Astrocyte (in vitro differentiated cells and primary cell): ENCODE measurements around the gene RASL10A. TPM values are rescaled to one million over a fixed set of nuclear protein-coding genes. Genes with fewer than 3 reads are reported as not detected.

Experiments
- DNase-seq: peaks from one replicate; pipeline ENCODE4 v3.0.0-alpha.2; 2010; ENCODE audit warnings: low read depth
- FAIRE-seq: peaks from 2 replicates; lab custom pipeline; 2011; peaks lifted over from hg19 to GRCh38; lab: Jason Lieb, UNC
- H2AFZ ChIP-seq: 2 replicates; pipeline ENCODE4 v1.6.0; 2012; ENCODE audit warnings: low read depth, low read length, inconsistent platforms
- H3K27ac ChIP-seq: 2 replicates; pipeline ENCODE4 v1.5.1; 2011; ENCODE audit warnings: low read depth, low read length, inconsistent platforms
- H3K27me3 ChIP-seq: 2 replicates; pipeline ENCODE4 v1.6.0; 2011; ENCODE audit warnings: low read length, inconsistent platforms; ENCODE audit not compliant: insufficient read depth
- H3K36me3 ChIP-seq: 2 replicates; pipeline ENCODE4 v1.5.1; 2011; ENCODE audit warnings: low read length, inconsistent platforms; ENCODE audit not compliant: insufficient read depth
- H3K4me1 ChIP-seq: 2 replicates; pipeline ENCODE4 v1.5.1; 2011; ENCODE audit warnings: low read length, inconsistent platforms; ENCODE audit not compliant: insufficient read depth
- H3K4me2 ChIP-seq: 2 replicates; pipeline ENCODE4 v1.6.0; 2012; ENCODE audit warnings: low read length, inconsistent platforms
- H3K4me3 ChIP-seq: 2 replicates; pipeline ENCODE4 v1.5.1; 2011; ENCODE audit warnings: low read depth, mild to moderate bottlenecking, low read length, inconsistent platforms; ENCODE audit not compliant: insufficient read depth
- H3K79me2 ChIP-seq: 2 replicates; pipeline ENCODE4 v1.6.0; 2012; ENCODE audit warnings: mild to moderate bottlenecking, low read length, inconsistent platforms; ENCODE audit not compliant: insufficient read depth
- H3K9ac ChIP-seq: 2 replicates; pipeline ENCODE4 v1.6.0; 2012; ENCODE audit warnings: mild to moderate bottlenecking, low read length, inconsistent platforms
- H3K9me3 ChIP-seq: 2 replicates; pipeline ENCODE4 v1.5.1; 2012; ENCODE audit warnings: low read depth, mild to moderate bottlenecking, low read length, inconsistent platforms; ENCODE audit not compliant: insufficient read depth
- H4K20me1 ChIP-seq: 2 replicates; pipeline ENCODE4 v1.6.0; 2012; ENCODE audit warnings: low read length, inconsistent platforms; ENCODE audit not compliant: insufficient read depth
- H3K27ac Mint-ChIP-seq: one replicate; pipeline ENCODE4 v1.8.0; 2021; ENCODE audit warnings: mild to moderate bottlenecking, mixed read lengths; ENCODE audit not compliant: unreplicated experiment
- H3K27me3 Mint-ChIP-seq: one replicate; pipeline ENCODE4 v1.8.0; 2021; ENCODE audit warnings: low read depth, mixed read lengths; ENCODE audit not compliant: unreplicated experiment
- H3K36me3 Mint-ChIP-seq: one replicate; pipeline ENCODE4 v1.8.0; 2021; ENCODE audit warnings: low read depth, mixed read lengths; ENCODE audit not compliant: unreplicated experiment
- H3K4me1 Mint-ChIP-seq: one replicate; pipeline ENCODE4 v1.8.0; 2021; ENCODE audit warnings: low read depth, mixed read lengths; ENCODE audit not compliant: unreplicated experiment
- H3K4me3 Mint-ChIP-seq: one replicate; pipeline ENCODE4 v1.8.0; 2021; ENCODE audit warnings: mild to moderate bottlenecking, moderate library complexity, mixed read lengths; ENCODE audit not compliant: unreplicated experiment
- H3K9me3 Mint-ChIP-seq: one replicate; pipeline ENCODE4 v1.8.0; 2021; ENCODE audit warnings: mild to moderate bottlenecking, mixed read lengths; ENCODE audit not compliant: unreplicated experiment
- EZH2 ChIP-seq: IDR thresholded peaks from 2 replicates; pipeline ENCODE4 v1.6.1; 2012; ENCODE audit warnings: mild to moderate bottlenecking, low read length, inconsistent platforms; ENCODE audit not compliant: insufficient read depth
- total RNA-seq: library from RNA; stranded (reverse); gene quantifications from 2 replicates; pipeline ENCODE4 v1.2.1, GENCODE V29; 2021
- TF ChIP-seq, protein P1 (sequence below): IDR thresholded peaks from 2 replicates; pipeline ENCODE4 v1.5.1; 2011; ENCODE audit warnings: low read depth, mild to moderate bottlenecking, inconsistent platforms, low read length, moderate library complexity; ENCODE audit not compliant: insufficient read depth

Gene RASL10A
- total RNA-seq, 1 donor from 2014 or later = 1.5 TPM

DNA sequence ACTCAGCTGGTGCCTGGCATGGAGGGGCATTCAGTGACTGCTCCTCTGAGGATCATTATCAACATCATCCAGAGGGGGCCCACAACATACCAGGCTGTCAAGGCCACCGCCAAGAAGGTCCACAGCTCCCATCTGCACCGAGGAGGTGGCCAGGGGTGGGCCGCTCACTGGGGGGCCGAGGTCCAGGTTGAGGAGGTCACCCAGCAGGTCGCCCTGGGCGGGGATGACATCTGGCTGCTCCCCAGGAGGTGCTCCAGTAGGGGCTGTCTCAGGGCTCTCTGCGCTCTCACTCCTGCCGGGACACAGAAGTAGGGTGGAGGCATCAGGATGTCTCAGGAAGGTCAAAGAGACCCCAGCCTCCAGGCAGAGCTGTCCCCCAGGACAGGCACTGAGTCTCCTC lies 25.1 kb upstream of the RASL10A start:
- Mint-ChIP-seq H3K36me3 (peaks cover 36% of the 10 kb centered on the region), H3K9me3 (no peaks in the 10 kb centered on the region), H3K4me1 (peaks cover 8% of the 10 kb centered on the region), H3K4me3 (no peak overlapping the region), H3K27ac (no peak overlapping the region), H3K27me3 (no peaks in the 10 kb centered on the region)
- no peak for FAIRE-seq
- H3K9me3 ChIP-seq = no peaks in the 10 kb centered on the region
- no peak overlapping the region for H3K9ac ChIP-seq
- no peak for DNase-seq
- H3K4me2 ChIP-seq = no peak overlapping the region
- TF ChIP-seq EZH2 = no peak
- TF ChIP-seq, protein P1, sequence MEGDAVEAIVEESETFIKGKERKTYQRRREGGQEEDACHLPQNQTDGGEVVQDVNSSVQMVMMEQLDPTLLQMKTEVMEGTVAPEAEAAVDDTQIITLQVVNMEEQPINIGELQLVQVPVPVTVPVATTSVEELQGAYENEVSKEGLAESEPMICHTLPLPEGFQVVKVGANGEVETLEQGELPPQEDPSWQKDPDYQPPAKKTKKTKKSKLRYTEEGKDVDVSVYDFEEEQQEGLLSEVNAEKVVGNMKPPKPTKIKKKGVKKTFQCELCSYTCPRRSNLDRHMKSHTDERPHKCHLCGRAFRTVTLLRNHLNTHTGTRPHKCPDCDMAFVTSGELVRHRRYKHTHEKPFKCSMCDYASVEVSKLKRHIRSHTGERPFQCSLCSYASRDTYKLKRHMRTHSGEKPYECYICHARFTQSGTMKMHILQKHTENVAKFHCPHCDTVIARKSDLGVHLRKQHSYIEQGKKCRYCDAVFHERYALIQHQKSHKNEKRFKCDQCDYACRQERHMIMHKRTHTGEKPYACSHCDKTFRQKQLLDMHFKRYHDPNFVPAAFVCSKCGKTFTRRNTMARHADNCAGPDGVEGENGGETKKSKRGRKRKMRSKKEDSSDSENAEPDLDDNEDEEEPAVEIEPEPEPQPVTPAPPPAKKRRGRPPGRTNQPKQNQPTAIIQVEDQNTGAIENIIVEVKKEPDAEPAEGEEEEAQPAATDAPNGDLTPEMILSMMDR = no peak
- no peak overlapping the region for H3K27ac ChIP-seq
- no peaks in the 10 kb centered on the region for H3K27me3 ChIP-seq
- peaks cover 21% of the 10 kb centered on the region for H3K4me1 ChIP-seq
- H3K36me3 ChIP-seq = peaks cover 23% of the 10 kb centered on the region
- H4K20me1 ChIP-seq = peaks cover 43% of the 10 kb centered on the region
- no peaks in the 10 kb centered on the region for H3K79me2 ChIP-seq
- H2AFZ ChIP-seq = no peak overlapping the region
- no peak overlapping the region for H3K4me3 ChIP-seq

- Mint-ChIP-seq H3K4me1 (peaks cover 8% of the 10 kb centered on the region), H3K36me3 (peaks cover 36% of the 10 kb centered on the region), H3K4me3 (no peak overlapping the region), H3K9me3 (no peaks in the 10 kb centered on the region), H3K27me3 (no peaks in the 10 kb centered on the region), H3K27ac (no peak overlapping the region)
- no peak overlapping the region for H3K9ac ChIP-seq
- H3K27me3 ChIP-seq = no peaks in the 10 kb centered on the region
- peaks cover 19% of the 10 kb centered on the region for H3K4me1 ChIP-seq
- H2AFZ ChIP-seq = no peak overlapping the region
- H3K36me3 ChIP-seq = peaks cover 23% of the 10 kb centered on the region
- no peak overlapping the region for H3K4me2 ChIP-seq
- no peak overlapping the region for H3K4me3 ChIP-seq
- H3K79me2 ChIP-seq = no peaks in the 10 kb centered on the region
- no peak for TF ChIP-seq EZH2
- TF ChIP-seq, protein P1 = no peak
- H4K20me1 ChIP-seq = peaks cover 43% of the 10 kb centered on the region
- no peak overlapping the region for H3K27ac ChIP-seq
- DNase-seq = no peak
- no peaks in the 10 kb centered on the region for H3K9me3 ChIP-seq
- no peak for FAIRE-seq
Measured at GRCh38 chr22:29339381-29340235, 24.1 kb upstream of the RASL10A start.

- H3K79me2 ChIP-seq = no peaks in the 10 kb centered on the region
- DNase-seq (no peak), FAIRE-seq (no peak)
- peaks cover 23% of the 10 kb centered on the region for H3K36me3 ChIP-seq
- no peak overlapping the region for H3K4me2 ChIP-seq
- H2AFZ ChIP-seq = no peak overlapping the region
- peaks cover 38% of the 10 kb centered on the region for H3K36me3 Mint-ChIP-seq
- no peak overlapping the region for H3K9ac ChIP-seq
- H3K4me1 Mint-ChIP-seq = peaks cover 3% of the 10 kb centered on the region
- TF ChIP-seq, protein P1 = no peak
- TF ChIP-seq EZH2 = no peak
- peaks cover 7% of the 10 kb centered on the region for H3K4me1 ChIP-seq
- H3K27me3 ChIP-seq = no peaks in the 10 kb centered on the region
- H3K27ac Mint-ChIP-seq = no peak overlapping the region
- H3K9me3 Mint-ChIP-seq = no peaks in the 10 kb centered on the region
- H3K27me3 Mint-ChIP-seq = no peaks in the 10 kb centered on the region
- H3K27ac ChIP-seq = no peak overlapping the region
- H4K20me1 ChIP-seq = peaks cover 39% of the 10 kb centered on the region
- no peaks in the 10 kb centered on the region for H3K9me3 ChIP-seq
- H3K4me3 ChIP-seq = no peak overlapping the region
- no peak overlapping the region for H3K4me3 Mint-ChIP-seq
Measured at GRCh38 chr22:29338398-29338797, 22.9 kb upstream of the RASL10A start.
